SK-N-SH (cell line): Measurements from ENCODE around the gene OR2S2. TPM values are rescaled to one million over a fixed set of nuclear protein-coding genes. Genes with fewer than 3 reads are reported as not detected.

ENCODE experiments used
- CTCF ChIA-PET: fragments of 300-600, 350-600 bp; formaldehyde crosslinking; extraction: SDS; loops from one replicate; lab custom pipeline; 2021; lab: Yijun Ruan, JAX
- POLR2A ChIA-PET: fragments of 350-600 bp; sonication (Branson Sonifier 250); formaldehyde crosslinking; extraction: SDS; loops from one replicate; lab custom pipeline; 2020; ENCODE audit warnings: antibody characterized with exemption, inconsistent platforms; lab: Yijun Ruan, JAX
- DNase-seq: peaks from one replicate; pipeline ENCODE4 v3.0.0; 2012
- H2AFZ ChIP-seq: fragments of 200-600 bp; sonication (generic); 2 replicates; pipeline ENCODE4 v1.8.1; 2016; ENCODE audit warnings: antibody characterized with exemption, mild to moderate bottlenecking, low read depth
- H3F3A ChIP-seq: fragments of 200-600 bp; sonication (generic); replicated peaks from 2 replicates; pipeline ENCODE3; 2016; ENCODE audit warnings: antibody characterized with exemption, mild to moderate bottlenecking; ENCODE audit not compliant: insufficient read depth
- H3K27ac ChIP-seq, 2 experiments: fragments of 200-500 bp in 1 of 2; fragments of 200-600 bp in 1 of 2; sonication (Bioruptor generic) in 1 of 2; sonication (generic), shearing (Covaris generic) in 1 of 2; 2 replicates each; pipeline versions ENCODE4 v1.5.1 to v1.6.1; 2014 to 2016; ENCODE audit warnings: low read depth in 2 of 2, inconsistent platforms in 1 of 2, low read length in 1 of 2, mild to moderate bottlenecking in 1 of 2, mixed read lengths in 1 of 2
- H3K27me3 ChIP-seq: fragments of 200-600 bp; sonication (generic), shearing (Covaris generic); 2 replicates; pipeline ENCODE4 v1.6.1; 2016; ENCODE audit warnings: mixed run types; ENCODE audit not compliant: insufficient read depth
- H3K36me3 ChIP-seq, 2 experiments: fragments of 200-500 bp in 1 of 2; fragments of 200-600 bp in 1 of 2; sonication (Bioruptor generic) in 1 of 2; sonication (generic) in 1 of 2; replicated peaks in 1 of 2; 2 replicates each; pipeline versions ENCODE3 to v1.5.1; 2014 to 2016; ENCODE audit warnings: low read length in 1 of 2, mild to moderate bottlenecking in 1 of 2; ENCODE audit not compliant: insufficient read depth in 2 of 2, control insufficient read depth in 1 of 2
- H3K4me1 ChIP-seq, 2 experiments: fragments of 200-500 bp in 1 of 2; fragments of 200-600 bp in 1 of 2; sonication (Bioruptor generic) in 1 of 2; sonication (generic), shearing (Covaris generic) in 1 of 2; 2 replicates each; pipeline versions ENCODE4 v1.5.1 to v1.6.1; 2014 to 2016; ENCODE audit warnings: low read depth in 1 of 2, low read length in 1 of 2, mixed run types in 1 of 2; ENCODE audit not compliant: insufficient read depth in 2 of 2, control insufficient read depth in 1 of 2
- H3K4me2 ChIP-seq: fragments of 200-600 bp; sonication (generic), shearing (Covaris generic); 2 replicates; pipeline ENCODE4 v1.6.1; 2017; ENCODE audit warnings: mixed run types
- H3K4me3 ChIP-seq, 2 experiments: fragments of 200-500 bp in 1 of 2; fragments of 200-600 bp in 1 of 2; sonication (Bioruptor generic) in 1 of 2; sonication (generic), shearing (Covaris generic) in 1 of 2; 2 replicates each; pipeline versions ENCODE4 v1.5.1 to v1.8.1; 2014 to 2016; ENCODE audit warnings: low read depth in 2 of 2, inconsistent platforms in 1 of 2, low read length in 1 of 2, mild to moderate bottlenecking in 1 of 2, mixed read lengths in 1 of 2, moderate library complexity in 1 of 2
- H3K79me2 ChIP-seq: fragments of 200-600 bp; sonication (generic); 2 replicates; pipeline ENCODE4 v1.8.1; 2017; ENCODE audit warnings: mild to moderate bottlenecking; ENCODE audit not compliant: insufficient read depth
- H3K9ac ChIP-seq: fragments of 200-600 bp; sonication (generic); 2 replicates; pipeline ENCODE4 v1.6.1; 2017; ENCODE audit warnings: mixed run types
- H3K9me2 ChIP-seq: fragments of 200-600 bp; sonication (generic); 2 replicates; pipeline ENCODE4 v1.6.1; 2017; ENCODE audit warnings: mixed run types
- H3K9me3 ChIP-seq: fragments of 200-600 bp; sonication (generic); 2 replicates; pipeline ENCODE4 v1.6.1; 2017; ENCODE audit warnings: mixed run types, mild to moderate bottlenecking, moderate library complexity
- H4K20me1 ChIP-seq: fragments of 200-600 bp; sonication (generic); 2 replicates; pipeline ENCODE4 v1.6.1; 2017; ENCODE audit warnings: mild to moderate bottlenecking, mixed run types; ENCODE audit not compliant: insufficient read depth
- CHD2 ChIP-seq: fragments of 150-350 bp; IDR thresholded peaks from 2 replicates; pipeline ENCODE4 v1.6.1; 2018; ENCODE audit warnings: low read length; ENCODE audit not compliant: partially characterized antibody
- CTCF ChIP-seq: fragments of 200-600 bp; sonication (generic); IDR thresholded peaks from 2 replicates; pipeline ENCODE4 v1.6.1; 2017; ENCODE audit warnings: antibody characterized with exemption, mild to moderate bottlenecking, moderate library complexity
- ELF1 ChIP-seq: IDR thresholded peaks from 2 replicates; pipeline ENCODE4 v1.4.0; 2012
- GABPA ChIP-seq: IDR thresholded peaks from 2 replicates; pipeline ENCODE4 v1.4.0; 2012; ENCODE audit warnings: low read depth, mild to moderate bottlenecking
- GATA2 ChIP-seq: sonication (generic); formaldehyde crosslinking; IDR thresholded peaks from 2 replicates; pipeline ENCODE4 v1.5.0; 2020; ENCODE audit warnings: mild to moderate bottlenecking, missing genetic modification reagents
- MAX ChIP-seq: IDR thresholded peaks from 2 replicates; pipeline ENCODE4 v1.4.0; 2012; ENCODE audit warnings: low read depth
- NFIC ChIP-seq: IDR thresholded peaks from 2 replicates; pipeline ENCODE4 v1.4.0; 2012; ENCODE audit warnings: borderline replicate concordance
- PBX3 ChIP-seq: IDR thresholded peaks from 2 replicates; pipeline ENCODE4; 2012
- TCF12 ChIP-seq: IDR thresholded peaks from 2 replicates; pipeline ENCODE4 v1.4.0; 2012
- YY1 ChIP-seq: IDR thresholded peaks from 2 replicates; pipeline ENCODE4 v1.4.0; 2012; ENCODE audit warnings: low read depth, mild to moderate bottlenecking
- ZBTB33 ChIP-seq: IDR thresholded peaks from 2 replicates; pipeline ENCODE4 v1.4.0; 2012; ENCODE audit warnings: low read depth, borderline replicate concordance
- WGBS: methylation state at CpG from one replicate; pipeline ENCODE4 v1.1.6; 2017; ENCODE audit warnings: low lambda C conversion rate; 5-methylcytosine and 5-hydroxymethylcytosine counted together
- polyA plus RNA-seq, 3 experiments: library from polyadenylated mRNA; depleted of rRNA; stranded (reverse); fragments of >200 nt; gene quantifications; 2 replicates each; pipeline ENCODE4 v1.2.3, GENCODE V29; 2012
- TF ChIP-seq, protein P1 (sequence below): fragments of 150-350 bp; IDR thresholded peaks from 2 replicates; pipeline ENCODE4 v1.6.1; 2017; ENCODE audit warnings: antibody characterized with exemption, low read length, low read depth, borderline replicate concordance
- TF ChIP-seq, protein P2 (sequence below): IDR thresholded peaks from 2 replicates; pipeline ENCODE4 v1.6.1; 2012; ENCODE audit warnings: mild to moderate bottlenecking, low read depth, low read length, moderate library complexity

Gene OR2S2
- polyA plus RNA-seq, 1 of the 3 experiments (the other 2 are of a cell fraction), result not detected

GRCh38 chr9:35948451-35948850 lies 9.5 kb downstream of the OR2S2 start:
- Histone ChIP-seq H3K9me3 (no peaks in the 10 kb centered on the region), H3K9me2 (no peaks in the 10 kb centered on the region), H3K27me3 (no peaks in the 10 kb centered on the region), H3F3A (peaks cover 15% of the 10 kb centered on the region), H3K4me3 (no peak overlapping the region), H3K9ac (no peak overlapping the region), H4K20me1 (no peaks in the 10 kb centered on the region), H3K79me2 (no peaks in the 10 kb centered on the region), H3K4me1 (peaks cover 2 to 6% of the 10 kb centered on the region in 2 experiments; a peak in 1 of 4 replicates), H3K36me3 (no peaks in the 10 kb centered on the region), H2AFZ (no peak overlapping the region), H3K27ac (no peak overlapping the region)
- POLR2A ChIA-PET, result no interaction called here
- DNase-seq, result no peak
- TF ChIP-seq CTCF (no peak), GATA2 (CRISPR knock-in tag) (no peak), MAX (no peak), YY1 (no peak), ELF1 (no peak), PBX3 (no peak), TCF12 (no peak), NFIC (no peak), GABPA (no peak), CHD2 (no peak), ZBTB33 (no peak)
- TF ChIP-seq, protein P1, sequence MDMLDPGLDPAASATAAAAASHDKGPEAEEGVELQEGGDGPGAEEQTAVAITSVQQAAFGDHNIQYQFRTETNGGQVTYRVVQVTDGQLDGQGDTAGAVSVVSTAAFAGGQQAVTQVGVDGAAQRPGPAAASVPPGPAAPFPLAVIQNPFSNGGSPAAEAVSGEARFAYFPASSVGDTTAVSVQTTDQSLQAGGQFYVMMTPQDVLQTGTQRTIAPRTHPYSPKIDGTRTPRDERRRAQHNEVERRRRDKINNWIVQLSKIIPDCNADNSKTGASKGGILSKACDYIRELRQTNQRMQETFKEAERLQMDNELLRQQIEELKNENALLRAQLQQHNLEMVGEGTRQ, result no peak
- TF ChIP-seq, protein P2, sequence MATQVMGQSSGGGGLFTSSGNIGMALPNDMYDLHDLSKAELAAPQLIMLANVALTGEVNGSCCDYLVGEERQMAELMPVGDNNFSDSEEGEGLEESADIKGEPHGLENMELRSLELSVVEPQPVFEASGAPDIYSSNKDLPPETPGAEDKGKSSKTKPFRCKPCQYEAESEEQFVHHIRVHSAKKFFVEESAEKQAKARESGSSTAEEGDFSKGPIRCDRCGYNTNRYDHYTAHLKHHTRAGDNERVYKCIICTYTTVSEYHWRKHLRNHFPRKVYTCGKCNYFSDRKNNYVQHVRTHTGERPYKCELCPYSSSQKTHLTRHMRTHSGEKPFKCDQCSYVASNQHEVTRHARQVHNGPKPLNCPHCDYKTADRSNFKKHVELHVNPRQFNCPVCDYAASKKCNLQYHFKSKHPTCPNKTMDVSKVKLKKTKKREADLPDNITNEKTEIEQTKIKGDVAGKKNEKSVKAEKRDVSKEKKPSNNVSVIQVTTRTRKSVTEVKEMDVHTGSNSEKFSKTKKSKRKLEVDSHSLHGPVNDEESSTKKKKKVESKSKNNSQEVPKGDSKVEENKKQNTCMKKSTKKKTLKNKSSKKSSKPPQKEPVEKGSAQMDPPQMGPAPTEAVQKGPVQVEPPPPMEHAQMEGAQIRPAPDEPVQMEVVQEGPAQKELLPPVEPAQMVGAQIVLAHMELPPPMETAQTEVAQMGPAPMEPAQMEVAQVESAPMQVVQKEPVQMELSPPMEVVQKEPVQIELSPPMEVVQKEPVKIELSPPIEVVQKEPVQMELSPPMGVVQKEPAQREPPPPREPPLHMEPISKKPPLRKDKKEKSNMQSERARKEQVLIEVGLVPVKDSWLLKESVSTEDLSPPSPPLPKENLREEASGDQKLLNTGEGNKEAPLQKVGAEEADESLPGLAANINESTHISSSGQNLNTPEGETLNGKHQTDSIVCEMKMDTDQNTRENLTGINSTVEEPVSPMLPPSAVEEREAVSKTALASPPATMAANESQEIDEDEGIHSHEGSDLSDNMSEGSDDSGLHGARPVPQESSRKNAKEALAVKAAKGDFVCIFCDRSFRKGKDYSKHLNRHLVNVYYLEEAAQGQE, result no peak
- TF ChIP-seq, all 33 proteins: peak for 0
- CTCF ChIA-PET, result interaction anchor here (1.5 to 1.6 kb wide), 2 partner anchors 45 to 75 kb away, joined by 5 to 6 read pairs; no protein-coding TSS in a partner anchor
- no peak overlapping the region for H3K4me2 ChIP-seq
- WGBS, result 90% methylated on average over 2 of the region's 2 CpGs
